ENCODE data around the gene LRRN4.
"Not testable (repeated sequence)": the region's sequence is repeated elsewhere in the genome, so short reads cannot be mapped to it uniquely, and the experiment has no call there.

The LRRN4 gene

DNA sequence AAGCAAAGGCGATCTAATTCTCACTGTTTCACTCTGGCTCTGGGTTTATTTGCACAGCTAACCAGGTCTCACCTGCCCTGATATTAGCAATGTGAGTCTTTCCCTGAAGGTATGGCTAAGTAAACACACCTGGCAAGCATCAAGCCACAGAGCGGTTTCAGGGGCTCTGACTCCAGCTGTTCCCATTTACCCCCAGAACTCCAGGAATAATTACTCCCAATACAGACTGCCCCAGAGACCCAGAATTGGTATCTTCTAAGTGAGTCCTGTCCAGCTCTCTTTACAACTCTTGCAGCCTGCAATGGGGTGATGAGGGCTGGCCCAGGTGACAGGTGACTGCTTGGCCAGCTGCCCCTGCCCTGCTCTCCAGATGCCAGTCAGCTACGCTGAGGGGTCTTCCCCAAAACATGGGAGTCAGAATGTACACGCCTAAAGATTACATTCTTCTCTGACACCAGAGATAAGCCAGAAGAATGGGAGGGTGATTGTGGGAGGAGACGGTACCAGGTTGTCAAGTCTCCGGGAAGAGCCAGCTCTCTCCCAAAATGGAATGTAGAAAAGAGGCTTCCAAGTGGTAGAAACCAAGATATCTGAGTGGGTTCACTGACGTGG is 4.9 kb upstream of the LRRN4 start:
- DNase-seq (ENCODE audit: low read depth, low spot score) = no peak

DNA sequence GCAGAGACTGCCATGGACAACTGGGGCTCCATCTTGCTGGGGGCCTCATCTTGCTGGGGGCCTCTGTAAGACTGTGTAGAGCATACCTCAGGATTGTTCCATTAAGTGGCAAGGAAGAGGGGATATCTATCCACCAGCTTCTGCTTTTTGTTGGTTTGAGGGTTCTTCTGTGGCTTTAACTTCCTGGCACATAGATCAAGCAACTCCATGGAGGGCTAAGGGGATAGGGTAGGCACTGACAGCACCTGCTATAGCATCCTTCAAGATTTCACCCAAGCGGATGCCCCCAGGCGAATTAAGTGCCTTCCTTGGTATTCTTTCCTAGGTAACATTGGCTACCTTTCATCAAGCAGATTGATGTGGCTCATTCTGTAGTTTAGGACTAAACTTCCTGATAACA is 3.8 kb upstream of the LRRN4 start:
- no peak for DNase-seq (ENCODE audit: low read depth, low spot score)

DNA sequence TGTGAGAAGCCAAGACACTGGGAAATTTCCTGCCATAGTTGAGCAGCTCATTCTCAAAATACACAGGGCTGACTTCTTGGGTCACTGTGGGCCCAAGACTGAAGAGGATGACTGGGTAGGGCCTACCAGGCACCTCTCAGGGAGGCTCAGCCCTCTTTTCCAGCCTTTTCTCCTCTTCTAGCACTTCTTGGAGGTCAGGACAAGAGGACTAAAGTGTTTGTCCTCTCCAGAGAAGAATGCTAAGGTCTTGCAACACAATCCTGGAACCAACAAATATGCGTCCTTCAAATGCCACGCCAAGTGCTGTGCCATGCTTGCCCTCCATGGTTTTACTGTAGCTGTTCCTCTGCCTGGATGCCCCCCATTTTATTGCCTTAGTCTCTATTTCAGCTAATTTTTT is 3.3 kb upstream of the LRRN4 start:
- no peak for DNase-seq (ENCODE audit: low read depth, low spot score)

DNA sequence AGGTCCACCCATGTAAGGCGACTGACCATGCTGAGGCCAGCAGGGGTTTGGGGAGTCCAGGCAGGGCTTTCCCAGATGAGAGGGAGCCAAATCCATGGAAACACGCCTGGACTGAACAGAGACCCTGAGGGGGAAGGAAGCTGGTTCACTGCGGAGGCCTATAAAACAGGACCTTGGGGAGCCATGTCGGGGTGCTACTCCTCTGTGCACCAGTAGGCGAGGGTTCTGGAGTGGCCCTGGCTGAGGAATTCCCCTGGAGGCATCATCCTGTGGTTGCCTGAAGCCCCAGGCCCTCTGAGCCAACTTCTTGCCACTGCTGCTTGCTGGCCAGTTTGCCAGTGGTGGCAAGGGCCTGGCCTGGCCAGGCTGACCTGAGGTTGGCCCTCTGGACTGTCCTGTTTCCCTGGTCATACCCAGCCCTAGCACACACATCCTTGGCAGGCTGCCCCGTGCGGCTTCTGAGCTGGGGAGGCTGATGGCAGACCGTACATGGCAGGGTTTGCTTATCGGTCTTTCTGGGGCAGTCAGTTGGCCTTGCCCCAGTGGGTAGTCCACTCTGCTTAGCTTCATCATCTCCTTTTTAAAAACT is 2.2 kb upstream of the LRRN4 start:
- no peak for DNase-seq (ENCODE audit: low read depth, low spot score)

DNA sequence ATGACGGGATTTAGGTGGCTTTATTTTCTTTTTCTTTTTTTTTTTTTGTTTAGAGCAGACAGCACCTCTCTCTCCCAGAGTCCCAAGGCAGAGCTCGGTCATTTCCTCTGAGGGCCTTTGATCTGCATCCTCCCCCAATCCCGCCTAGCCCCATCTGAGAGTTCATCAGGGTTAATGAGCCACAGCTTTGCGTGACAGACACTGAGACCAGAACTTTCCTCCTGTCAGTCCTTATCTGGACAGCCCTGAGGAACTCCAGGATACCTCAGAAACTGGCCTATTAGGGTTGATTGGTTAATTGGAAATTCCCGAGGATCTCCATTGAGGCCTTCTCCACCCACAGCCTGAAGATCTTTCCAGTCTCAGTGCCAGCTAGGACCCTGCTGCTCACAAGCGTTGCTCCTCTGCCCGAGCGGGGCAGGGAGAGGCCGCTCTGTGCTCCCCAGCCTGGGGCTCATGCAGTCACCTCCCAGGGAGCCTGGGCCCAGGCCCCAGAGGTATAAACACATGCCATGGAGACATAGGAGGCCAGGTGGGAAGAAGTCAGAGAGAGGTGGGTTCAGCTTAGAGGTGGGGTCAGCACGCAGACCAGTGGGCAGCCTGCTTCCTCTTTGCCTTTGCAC is 1.4 kb upstream of the LRRN4 start:
- no peak for DNase-seq (ENCODE audit: low read depth, low spot score)

DNA sequence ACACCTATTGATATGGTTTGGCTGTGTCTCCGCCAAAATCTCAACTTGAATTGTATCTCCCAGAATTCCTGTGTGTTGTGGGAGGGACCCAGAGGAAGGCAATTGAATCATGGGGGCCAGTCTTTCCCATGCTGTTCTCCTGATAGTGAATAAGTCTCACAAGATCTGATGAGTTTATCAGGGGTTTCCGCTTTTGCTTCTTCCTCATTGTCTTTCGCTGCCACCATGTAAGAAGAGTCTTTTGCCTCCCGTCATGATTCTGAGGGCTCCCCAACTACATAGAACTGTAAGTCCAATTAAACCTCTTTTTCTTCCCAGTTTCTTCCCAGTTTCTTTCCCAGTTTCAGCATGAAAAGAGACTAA is 810 bp upstream of the LRRN4 start:
- DNase-seq (ENCODE audit: low read depth, low spot score) = not testable (repeated sequence)

DNA sequence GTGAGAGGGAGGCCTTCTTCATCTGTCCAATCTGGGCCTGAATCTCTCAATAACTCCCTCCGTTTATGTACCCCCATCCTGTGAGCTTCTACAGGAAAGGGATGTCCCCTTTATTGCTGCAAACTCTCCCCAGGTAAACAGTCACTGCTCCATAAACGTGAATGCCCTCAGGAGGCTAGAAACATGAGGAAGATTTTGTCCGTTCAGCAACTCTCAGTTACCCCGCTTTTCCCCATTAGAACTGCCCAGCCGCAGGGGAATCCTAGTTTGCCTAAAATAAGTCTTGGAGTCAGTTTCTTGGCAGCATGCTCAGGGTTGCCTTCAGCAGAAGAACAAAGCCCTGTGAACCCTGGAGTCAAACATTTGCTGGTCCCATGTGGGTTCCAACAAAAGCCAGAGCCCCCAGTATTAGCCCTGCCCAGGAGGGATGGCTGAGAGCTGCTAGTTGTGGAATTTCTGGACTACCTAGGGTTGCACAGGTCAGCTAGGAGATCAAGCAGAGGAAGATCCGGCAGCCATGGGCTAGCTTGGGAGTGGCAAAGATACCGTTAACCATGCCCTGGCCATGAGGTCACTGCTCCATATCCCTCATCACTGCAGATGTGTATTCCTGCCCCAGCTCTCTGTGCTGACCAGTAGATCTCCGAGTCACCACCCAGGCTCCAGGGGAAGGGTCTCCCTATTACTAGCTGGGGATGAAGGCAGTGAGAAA is 640 bp downstream of the LRRN4 start:
- DNase-seq (ENCODE audit: low read depth, low spot score) = no peak

DNA sequence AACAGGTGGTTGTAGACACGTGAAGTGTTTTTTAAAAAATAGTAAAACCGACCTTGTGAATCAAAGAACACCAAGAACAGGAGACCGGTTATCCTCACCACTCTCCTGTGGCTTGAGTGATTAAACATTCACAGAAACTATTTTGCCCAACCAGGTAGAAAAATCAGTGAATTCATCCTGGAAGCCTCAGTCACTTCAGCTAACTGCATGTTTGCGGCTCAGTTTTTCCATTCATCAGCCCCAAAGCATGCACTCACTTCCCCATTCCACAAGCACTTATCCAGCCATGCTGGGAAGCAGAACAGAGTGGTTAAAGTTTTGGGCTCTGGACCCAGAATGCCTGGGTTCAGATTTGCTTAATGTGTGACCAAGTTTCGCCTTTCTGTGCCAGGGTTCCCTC is 2.4 kb downstream of the LRRN4 start:
- DNase-seq (ENCODE audit: low read depth, low spot score) = no peak

DNA sequence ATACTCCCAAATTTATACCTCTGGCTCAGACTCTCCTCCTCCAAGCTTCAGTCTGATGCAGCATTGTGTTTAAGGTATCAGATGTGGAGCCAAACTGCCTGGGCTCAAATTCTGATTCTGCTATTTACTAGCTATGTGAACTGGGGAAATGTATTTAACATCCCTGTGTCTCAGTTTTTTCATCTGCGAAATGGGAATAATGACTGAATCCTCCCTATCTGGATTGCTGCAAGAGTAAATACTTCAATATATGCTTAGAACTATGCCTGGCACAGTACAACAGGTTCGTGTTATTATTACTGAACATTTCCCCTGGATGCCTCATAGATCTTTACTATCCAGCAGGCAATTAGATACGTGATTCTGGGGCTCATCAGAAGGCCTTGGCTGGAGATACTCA is 5.5 kb downstream of the LRRN4 start:
- DNase-seq (ENCODE audit: low read depth, low spot score) = no peak

DNA sequence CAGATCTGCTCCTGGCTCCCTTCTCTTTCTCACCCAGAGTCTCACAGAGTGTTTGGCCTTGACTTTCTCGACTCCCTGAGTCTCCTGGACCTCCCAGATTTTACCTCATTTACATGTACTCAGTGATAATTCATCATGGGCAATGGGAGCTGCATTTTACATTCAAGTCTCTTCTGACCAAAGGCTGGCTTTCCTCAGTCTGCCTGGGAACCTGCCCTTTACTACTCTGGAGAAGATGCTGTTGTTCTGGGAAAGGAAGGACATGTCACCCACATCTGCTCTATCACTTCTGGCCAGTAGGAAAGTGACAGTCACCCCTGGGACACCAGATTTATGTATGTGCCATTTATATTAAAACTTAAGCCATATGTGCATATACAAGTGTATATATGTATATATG is 7.4 kb downstream of the LRRN4 start:
- DNase-seq (ENCODE audit: low read depth, low spot score) = no peak

DNA sequence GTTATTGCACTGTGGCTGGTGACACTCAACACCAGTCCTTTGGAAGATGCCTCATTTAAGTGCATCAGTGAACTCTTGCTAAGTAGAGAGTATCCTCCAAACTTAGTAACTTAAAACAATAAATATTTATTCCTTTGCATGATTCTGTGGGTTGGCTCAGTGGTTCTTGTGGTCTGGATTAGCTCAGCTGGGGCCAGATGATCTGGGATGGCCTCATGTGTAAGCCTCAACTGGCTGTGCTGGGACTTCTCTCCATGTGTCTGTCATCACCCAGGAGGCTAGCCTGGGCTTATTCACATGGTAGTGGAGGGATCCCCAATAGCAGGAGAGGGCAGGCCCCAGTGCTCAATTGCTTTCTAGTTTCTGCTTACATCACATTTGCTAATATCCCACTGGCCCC is 8.3 kb downstream of the LRRN4 start:
- no peak for DNase-seq (ENCODE audit: low read depth, low spot score)

DNA sequence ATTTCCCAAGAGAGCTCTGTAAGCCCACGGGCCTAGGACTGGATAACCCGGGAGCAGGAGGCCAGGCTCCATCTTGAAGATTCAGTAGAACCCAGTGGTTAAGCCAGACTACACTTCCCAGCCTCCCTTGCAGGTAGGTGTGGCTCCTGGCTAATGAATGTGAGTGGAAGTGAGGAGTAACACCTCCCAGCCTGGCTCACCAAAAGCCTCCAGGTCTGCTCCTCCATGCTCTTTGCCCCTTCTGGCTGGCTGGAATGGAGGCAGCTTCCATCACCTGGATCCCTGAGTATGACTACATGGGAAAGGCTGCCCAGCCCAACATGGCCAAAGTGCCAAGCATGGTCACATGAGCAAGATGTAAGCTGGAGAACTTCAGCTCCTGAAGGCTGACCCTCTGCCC is 9.7 kb downstream of the LRRN4 start:
- no peak for DNase-seq (ENCODE audit: low read depth, low spot score)

DNA sequence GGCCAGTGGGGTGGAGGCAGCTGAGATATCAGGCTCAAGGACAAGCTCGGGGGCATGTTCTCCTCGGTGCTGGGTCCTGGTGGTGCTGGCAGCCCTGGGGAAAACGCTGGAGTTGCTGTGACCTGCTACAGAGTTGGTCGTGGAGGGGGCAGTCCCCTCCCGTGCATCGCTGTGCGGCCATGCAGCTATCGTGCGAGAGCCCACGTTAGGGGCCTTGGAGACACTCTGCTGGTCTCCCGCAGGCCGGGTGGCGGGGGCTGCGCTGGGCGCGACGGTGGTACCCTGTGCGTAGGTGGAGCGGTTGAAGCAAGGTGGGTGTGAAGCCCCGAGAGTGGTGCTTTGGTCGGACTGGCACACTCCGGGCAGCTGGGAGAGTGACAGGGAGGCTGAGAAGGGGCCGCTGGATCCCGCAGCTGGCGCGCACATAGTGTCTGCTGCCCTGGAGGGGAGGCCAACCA is 12.0 kb downstream of the LRRN4 start:
- no peak for DNase-seq (ENCODE audit: low read depth, low spot score)

DNA sequence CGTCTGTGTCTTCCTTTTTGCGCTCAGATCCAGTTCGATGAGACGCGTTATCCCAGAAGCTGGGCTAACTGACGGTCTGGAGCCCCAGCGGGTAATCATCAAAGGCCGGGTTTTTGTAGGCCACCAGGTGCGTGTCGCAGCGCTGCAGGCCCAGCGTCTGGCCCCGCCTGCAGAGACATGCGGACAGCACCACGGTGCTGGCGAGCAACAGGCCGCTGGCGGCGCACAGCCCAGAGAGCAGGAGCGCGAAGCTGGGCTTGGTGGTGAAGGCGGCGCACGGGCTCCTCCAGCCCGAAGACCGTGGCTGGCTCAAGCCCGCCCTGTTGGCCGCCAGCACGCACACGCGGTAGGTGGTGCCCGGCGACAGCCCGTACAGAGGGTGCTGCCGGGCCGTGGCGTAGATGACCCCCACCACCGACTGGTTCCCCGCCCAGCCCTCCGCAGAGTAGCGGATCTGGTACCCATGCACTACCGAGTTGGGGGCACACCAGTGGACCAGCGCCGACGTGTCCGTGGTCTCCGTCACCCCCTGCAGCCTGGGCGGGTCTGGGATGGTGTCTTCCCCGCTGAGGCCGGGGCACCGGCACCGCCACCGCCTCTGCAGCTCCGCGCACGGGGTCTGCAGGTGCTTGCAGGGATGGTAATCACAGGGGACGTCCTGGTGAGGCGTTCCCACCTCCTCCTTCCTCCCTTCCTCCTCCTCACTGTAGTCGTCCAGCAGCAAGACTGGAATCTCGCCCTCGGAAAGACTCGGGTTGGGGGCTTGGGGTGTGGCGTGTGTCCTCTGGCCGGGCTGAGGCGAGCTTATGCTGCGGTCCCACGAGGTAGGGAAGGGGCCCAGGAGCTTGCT is 12.7 kb downstream of the LRRN4 start:
- no peak for DNase-seq (ENCODE audit: low read depth, low spot score)

DNA sequence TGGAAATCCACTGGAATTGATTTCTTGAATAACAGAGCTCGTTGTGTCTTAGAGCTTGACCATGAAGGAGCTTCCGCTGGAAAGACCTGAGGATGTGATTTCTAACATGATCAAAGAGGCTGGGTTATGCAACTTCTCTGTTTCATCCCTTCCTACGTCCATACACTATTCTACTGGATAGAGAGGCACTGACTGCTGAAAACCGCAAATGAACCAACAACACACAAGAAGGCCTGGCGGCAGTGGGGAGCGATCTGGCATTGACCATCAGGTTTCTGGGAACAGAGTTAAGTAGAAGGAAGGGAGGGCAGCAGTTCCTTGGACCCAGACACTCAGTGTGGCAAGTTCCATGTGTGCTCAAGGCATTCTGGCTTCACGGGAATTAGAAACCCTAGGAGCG is 13.3 kb downstream of the LRRN4 start:
- DNase-seq (ENCODE audit: low read depth, low spot score) = no peak

DNA sequence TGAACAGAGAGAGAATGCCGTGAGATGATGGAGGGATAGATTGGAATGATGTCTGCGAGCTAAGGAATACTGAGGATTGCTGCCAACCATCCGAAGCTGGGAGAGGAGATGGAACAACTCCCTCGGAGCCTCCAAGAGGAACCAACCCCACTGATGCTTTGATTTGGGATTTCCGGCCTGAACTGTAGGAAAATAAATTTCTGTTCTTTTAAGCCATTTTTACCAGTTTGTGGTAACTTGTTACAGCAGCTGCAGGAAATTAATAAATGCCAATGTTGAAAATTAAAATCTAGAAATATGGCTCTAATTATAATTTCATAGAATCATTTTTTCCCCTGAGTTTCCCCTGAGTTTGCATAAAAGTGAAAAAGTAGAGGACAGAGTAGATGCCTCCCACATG is 14.1 kb downstream of the LRRN4 start:
- DNase-seq (ENCODE audit: low read depth, low spot score) = no peak

DNA sequence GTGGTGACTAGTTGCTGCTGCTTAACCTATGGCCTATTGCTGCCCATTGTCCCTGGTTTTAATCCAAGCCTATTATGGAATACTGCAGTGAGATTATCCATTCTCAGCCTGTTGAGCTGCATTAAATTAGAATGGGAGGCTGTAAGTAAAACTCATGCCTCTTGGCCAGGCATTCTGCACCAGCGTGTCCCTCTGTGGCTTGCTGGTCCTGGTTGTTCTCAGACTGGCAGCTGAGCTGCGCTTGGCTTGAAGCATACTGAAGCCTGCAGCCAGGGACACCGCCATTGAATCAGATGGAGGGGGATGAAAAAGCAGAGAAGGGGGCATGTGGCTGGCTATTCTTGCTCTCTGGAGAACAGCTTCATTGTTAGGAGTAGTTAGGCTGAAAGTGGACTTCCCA is 15.6 kb downstream of the LRRN4 start:
- no peak for DNase-seq (ENCODE audit: low read depth, low spot score)

DNA sequence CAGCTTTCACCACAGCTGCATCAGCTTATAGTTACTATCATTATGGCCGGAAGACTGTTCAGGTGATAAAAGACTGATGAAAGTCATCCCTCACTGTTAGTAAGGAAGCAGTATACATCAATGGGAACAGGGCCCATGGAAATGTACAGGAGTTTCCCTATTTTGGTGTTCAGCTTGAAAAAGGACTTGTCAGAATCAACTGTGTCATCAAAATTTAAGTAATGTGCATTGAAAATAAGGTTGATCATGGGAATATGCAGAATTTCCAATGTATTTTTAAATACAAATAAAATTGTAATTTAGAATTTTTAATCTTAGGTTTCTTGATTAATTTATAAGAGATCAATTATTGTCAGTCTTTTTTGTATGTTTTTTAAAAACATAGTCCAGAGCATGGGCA is 16.8 kb downstream of the LRRN4 start:
- no peak for DNase-seq (ENCODE audit: low read depth, low spot score)

DNA sequence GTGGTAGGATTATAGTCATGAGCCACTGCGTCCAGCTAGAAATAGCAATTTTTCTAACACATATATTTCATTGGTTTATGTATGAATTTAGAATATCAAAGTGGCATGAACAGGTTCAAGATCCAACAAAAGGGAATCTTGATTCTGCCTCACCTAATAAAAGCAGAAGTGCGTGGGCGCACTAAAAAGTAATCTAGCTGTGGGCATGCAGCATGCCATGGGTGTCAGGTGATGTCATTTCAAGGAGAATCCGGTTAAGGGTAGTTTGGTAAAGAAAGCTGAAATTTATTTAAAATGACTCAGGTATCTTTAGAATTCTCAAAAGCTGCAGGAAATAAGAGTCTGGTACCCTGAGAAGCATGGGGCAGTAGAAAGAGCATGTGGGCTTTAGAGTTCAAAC is 17.6 kb downstream of the LRRN4 start:
- no peak for DNase-seq (ENCODE audit: low read depth, low spot score)

DNA sequence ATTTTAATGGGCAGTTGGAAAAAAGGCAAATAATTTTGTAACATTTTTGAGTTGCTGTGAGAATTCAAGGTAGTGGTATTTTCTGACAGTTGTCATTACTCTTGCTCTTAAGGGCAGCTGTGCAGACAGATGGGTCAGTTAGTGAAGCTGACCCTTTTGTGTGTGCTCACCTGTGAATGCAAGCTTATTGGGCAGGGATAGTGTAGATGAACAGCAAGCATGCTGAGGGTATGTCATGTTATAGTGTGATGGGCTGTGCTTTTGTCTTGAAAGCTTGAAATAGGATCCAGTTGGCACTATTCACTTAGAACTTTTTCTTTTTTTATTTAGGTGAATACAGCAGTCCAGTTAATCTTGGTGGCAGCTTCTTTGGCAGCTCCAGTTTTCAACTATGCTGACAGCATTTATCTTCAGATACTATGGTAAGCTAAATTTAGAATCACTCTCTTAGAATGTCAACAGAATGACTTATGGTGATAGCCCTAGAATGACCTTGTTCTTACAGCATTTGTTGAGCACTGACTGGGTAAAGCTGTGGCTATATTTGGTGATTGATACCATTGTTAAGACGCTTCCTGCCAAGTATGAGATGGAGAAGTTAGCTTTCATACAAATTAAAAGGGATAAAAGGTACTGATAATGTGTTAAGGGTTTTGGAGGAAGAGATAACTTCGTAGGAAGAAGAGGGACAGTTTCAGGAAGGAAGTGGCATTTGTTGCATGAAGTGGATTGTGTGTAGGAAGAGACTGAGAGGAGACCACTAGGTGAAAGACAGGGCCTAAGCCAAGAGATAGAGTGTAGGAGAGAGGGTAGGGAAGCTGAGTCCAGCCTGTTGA is 19.5 kb downstream of the LRRN4 start:
- DNase-seq (ENCODE audit: low read depth, low spot score) = no peak

DNA sequence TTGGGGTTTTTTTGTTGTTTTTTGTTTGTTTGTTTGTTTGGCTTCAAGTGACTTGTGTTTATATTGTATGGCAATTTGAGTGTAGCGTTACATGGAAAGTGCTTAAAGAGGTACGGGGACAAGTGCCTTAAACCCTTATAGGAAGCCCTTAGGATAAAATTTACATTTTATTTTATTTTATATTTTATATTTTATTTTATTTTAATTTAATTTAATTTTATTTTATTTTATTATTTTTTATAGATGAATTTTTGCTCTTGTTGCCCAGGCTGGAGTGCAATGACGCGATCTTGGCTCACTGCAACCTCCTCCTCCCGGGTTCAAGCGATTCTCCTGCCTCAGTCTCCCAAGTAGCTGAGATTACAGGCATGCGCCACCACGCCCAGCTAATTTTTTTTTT is 21.0 kb downstream of the LRRN4 start:
- DNase-seq (ENCODE audit: low read depth, low spot score) = not testable (repeated sequence)
